B cell (primary cell): ENCODE results near the gene PLP2. TPM values are rescaled to one million over a fixed set of nuclear protein-coding genes. Genes with fewer than 3 reads are reported as not detected.

Source experiments
- ATAC-seq: fragments of 200-7000 bp; cut with Tn5 transposase; one replicate; pipeline ENCODE4 v1.10.0; 2021; ENCODE audit warnings: low read depth, mild to moderate bottlenecking, moderate number of reproducible peaks, moderate library complexity
- CTCF ChIA-PET: fragments of 350-600 bp; sonication (Branson Sonifier 250); formaldehyde crosslinking; loops from one replicate; lab custom pipeline; 2021; ENCODE audit warnings: antibody characterized with exemption, inconsistent platforms; lab: Charles Lee
- POLR2A ChIA-PET: fragments of 350-600 bp; sonication (Branson Sonifier 250); formaldehyde crosslinking; loops from one replicate; lab custom pipeline; 2021; ENCODE audit warnings: antibody characterized with exemption; lab: Charles Lee
- DNase-seq: peaks from one replicate; pipeline ENCODE4 v3.0.0; 2013
- H2AFZ ChIP-seq: 2 replicates; pipeline ENCODE4 v1.6.1; 2012; ENCODE audit warnings: mild to moderate bottlenecking, low read depth, low read length; ENCODE audit not compliant: insufficient read depth, poor library complexity, severe bottlenecking
- H3K27ac ChIP-seq, 2 donors: 1 replicate in 1 of 2; 2 replicates in 1 of 2; pipeline ENCODE4 v1.5.1; 2012 to 2013; ENCODE audit warnings: low read length in 2 of 2, mild to moderate bottlenecking in 2 of 2, moderate library complexity in 1 of 2
- H3K27me3 ChIP-seq, 4 experiments: fragments of 200-600 bp in 1 of 4; sonication (generic) in 1 of 4; replicated peaks in 1 of 4; 1 replicate in 2 of 4; 2 replicates in 2 of 4; pipeline versions ENCODE4 v1.6.1 to v1.7.0; 2013 to 2016; ENCODE audit warnings: low read length in 3 of 4, mild to moderate bottlenecking in 2 of 4, mixed read lengths in 1 of 4, moderate library complexity in 1 of 4; ENCODE audit not compliant: insufficient read depth in 4 of 4, control insufficient read depth in 3 of 4; ENCODE audit errors: control extremely low read depth in 1 of 4
- H3K36me3 ChIP-seq, 2 experiments: replicated peaks in 1 of 2; 1 replicate in 1 of 2; 2 replicates in 1 of 2; pipeline versions ENCODE4 v1.6.1 to v1.7.1; 2013; ENCODE audit warnings: low read length in 1 of 2; ENCODE audit not compliant: insufficient read depth in 2 of 2, control insufficient read depth in 1 of 2; ENCODE audit errors: control extremely low read depth in 1 of 2, extremely low read depth in 1 of 2
- H3K4me1 ChIP-seq, 2 donors: fragments of 200-600 bp in 1 of 2; sonication (generic) in 1 of 2; 1 replicate in 1 of 2; 2 replicates in 1 of 2; pipeline versions ENCODE4 v1.5.1 to v1.6.1; 2013 to 2017; ENCODE audit warnings: low read length in 2 of 2; ENCODE audit not compliant: control insufficient read depth in 2 of 2, insufficient read depth in 2 of 2
- H3K4me2 ChIP-seq: replicated peaks from 2 replicates; pipeline ENCODE3; 2012; ENCODE audit warnings: mild to moderate bottlenecking, low read depth, low read length; ENCODE audit not compliant: poor library complexity, severe bottlenecking
- H3K4me3 ChIP-seq, 5 experiments: fragments of 200-600 bp in 1 of 5; sonication (generic) in 1 of 5; 1 replicate in 3 of 5; 2 replicates in 2 of 5; pipeline versions ENCODE4 v1.5.1 to v1.7.0; 2011 to 2016; ENCODE audit warnings: low read length in 4 of 5, mild to moderate bottlenecking in 4 of 5, low read depth in 2 of 5, control low read depth in 1 of 5, moderate library complexity in 1 of 5; ENCODE audit not compliant: insufficient read depth in 1 of 5; ENCODE audit errors: control extremely low read depth in 1 of 5, extremely low read depth in 1 of 5
- H3K79me2 ChIP-seq: fragments of 200-600 bp; sonication (generic); one replicate; pipeline ENCODE4 v1.6.0; 2016; ENCODE audit warnings: low read length; ENCODE audit not compliant: control insufficient read depth, insufficient read depth
- H3K9ac ChIP-seq: fragments of 200-600 bp; sonication (generic); 2 replicates; pipeline ENCODE4 v1.6.1; 2017; ENCODE audit warnings: mild to moderate bottlenecking, low read length, moderate library complexity
- H3K9me3 ChIP-seq, 3 donors: one replicate each; pipeline versions ENCODE4 v1.6.1 to v1.7.1; 2013; ENCODE audit warnings: low read length in 2 of 3; ENCODE audit not compliant: control insufficient read depth in 2 of 3, insufficient read depth in 1 of 3; ENCODE audit errors: control extremely low read depth in 1 of 3
- H4K20me1 ChIP-seq: 2 replicates; pipeline ENCODE4 v1.6.0; 2012; ENCODE audit warnings: mild to moderate bottlenecking, low read length; ENCODE audit not compliant: insufficient read depth, control insufficient read depth, poor library complexity, severe bottlenecking
- H3K27ac Mint-ChIP-seq: one replicate; pipeline ENCODE4 v1.8.0; 2021; ENCODE audit warnings: mixed read lengths
- H3K27me3 Mint-ChIP-seq: one replicate; pipeline ENCODE4 v1.8.0; 2021; ENCODE audit warnings: mixed read lengths
- H3K4me1 Mint-ChIP-seq: one replicate; pipeline ENCODE4 v1.8.0; 2021; ENCODE audit warnings: mixed read lengths
- H3K4me3 Mint-ChIP-seq: one replicate; pipeline ENCODE4 v1.8.0; 2021; ENCODE audit warnings: mixed read lengths
- H3K9me3 Mint-ChIP-seq: one replicate; pipeline ENCODE4 v1.8.0; 2022; ENCODE audit warnings: mixed read lengths; ENCODE audit not compliant: insufficient read depth
- EZH2 ChIP-seq: IDR thresholded peaks from 2 replicates; pipeline ENCODE4 v1.6.1; 2012; ENCODE audit warnings: borderline replicate concordance, low read depth, mild to moderate bottlenecking, moderate library complexity, low read length; ENCODE audit not compliant: insufficient read depth, poor library complexity, severe bottlenecking
- WGBS: methylation state at CpG from one replicate; pipeline ENCODE4 v1.1.5; 2013; ENCODE audit warnings: missing lambda C conversion rate; ENCODE audit not compliant: insufficient coverage; 5-methylcytosine and 5-hydroxymethylcytosine counted together
- intact Hi-C: fragments of 100-400 bp; cut with micrococcal nuclease; formaldehyde crosslinking; loops from one replicate; pipeline ENCODE4 v1.10.0; 2022
- polyA plus RNA-seq: library from polyadenylated mRNA; depleted of rRNA; stranded (reverse); fragments of >200 nt; gene quantifications from 2 replicates; pipeline ENCODE4 v1.2.3, GENCODE V29; 2012
- total RNA-seq, 2 donors: library from RNA; stranded (reverse); fragments of 120-200 nt in 1 of 2; gene quantifications; 1 replicate in 1 of 2; 2 replicates in 1 of 2; pipeline versions ENCODE4 v1.2.3 to v1.2.4, GENCODE V29; 2013 to 2022
- TF ChIP-seq, protein P1 (sequence below): fragments of 200-600 bp; IDR thresholded peaks from one replicate; pipeline ENCODE4 v1.8.0; 2022; ENCODE audit warnings: antibody characterized with exemption, mild to moderate bottlenecking

The PLP2 gene
- total and polyA plus RNA-seq, 2 donors (not counting 1 experiment from before 2014, with no cell fraction given), result 194 to 214 TPM

DNA sequence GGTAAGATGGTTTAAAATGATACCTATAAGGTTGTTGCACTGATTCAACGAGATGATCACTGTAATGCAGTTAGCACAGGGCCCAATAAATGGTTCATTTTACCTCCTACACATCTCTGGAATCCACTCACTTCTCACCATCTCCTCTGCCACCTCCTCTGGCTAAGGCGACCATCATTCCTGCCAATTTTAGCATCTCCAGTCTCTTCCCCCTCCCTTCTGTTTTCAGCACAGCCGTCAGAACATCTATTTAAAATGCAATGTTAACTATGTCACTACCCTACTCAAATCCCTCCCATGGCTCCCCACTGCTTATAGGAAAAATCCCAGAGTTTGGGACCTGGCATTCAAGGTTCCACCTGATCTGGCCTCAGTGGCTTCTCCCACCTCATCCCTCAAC is 31.8 kb downstream of the PLP2 start:
- Mint-ChIP-seq H3K27me3 (no peaks in the 10 kb centered on the region), H3K27ac (no peak overlapping the region), H3K4me1 (peaks cover 6% of the 10 kb centered on the region), H3K4me3 (no peak overlapping the region), H3K9me3 (no peaks in the 10 kb centered on the region)
- ChIA-PET CTCF (no interaction called here), POLR2A (no interaction called here)
- Histone ChIP-seq H3K79me2 (no peaks in the 10 kb centered on the region), H3K9ac (no peak overlapping the region), H4K20me1 (no peaks in the 10 kb centered on the region), H2AFZ (no peak overlapping the region), H3K4me2 (no peak overlapping the region), H3K36me3 (no peaks in the 10 kb centered on the region), H3K27me3 (no peaks in the 10 kb centered on the region), H3K4me3 (no peak overlapping the region), H3K4me1 (peaks cover 4 to 13% of the 10 kb centered on the region in 2 donors), H3K27ac (no peak overlapping the region), H3K9me3 (no peaks in the 10 kb centered on the region)
- no peak for ATAC-seq
- intact Hi-C loops, result no loop called here
- no peak for DNase-seq
- no peak for TF ChIP-seq EZH2
- TF ChIP-seq, protein P1, sequence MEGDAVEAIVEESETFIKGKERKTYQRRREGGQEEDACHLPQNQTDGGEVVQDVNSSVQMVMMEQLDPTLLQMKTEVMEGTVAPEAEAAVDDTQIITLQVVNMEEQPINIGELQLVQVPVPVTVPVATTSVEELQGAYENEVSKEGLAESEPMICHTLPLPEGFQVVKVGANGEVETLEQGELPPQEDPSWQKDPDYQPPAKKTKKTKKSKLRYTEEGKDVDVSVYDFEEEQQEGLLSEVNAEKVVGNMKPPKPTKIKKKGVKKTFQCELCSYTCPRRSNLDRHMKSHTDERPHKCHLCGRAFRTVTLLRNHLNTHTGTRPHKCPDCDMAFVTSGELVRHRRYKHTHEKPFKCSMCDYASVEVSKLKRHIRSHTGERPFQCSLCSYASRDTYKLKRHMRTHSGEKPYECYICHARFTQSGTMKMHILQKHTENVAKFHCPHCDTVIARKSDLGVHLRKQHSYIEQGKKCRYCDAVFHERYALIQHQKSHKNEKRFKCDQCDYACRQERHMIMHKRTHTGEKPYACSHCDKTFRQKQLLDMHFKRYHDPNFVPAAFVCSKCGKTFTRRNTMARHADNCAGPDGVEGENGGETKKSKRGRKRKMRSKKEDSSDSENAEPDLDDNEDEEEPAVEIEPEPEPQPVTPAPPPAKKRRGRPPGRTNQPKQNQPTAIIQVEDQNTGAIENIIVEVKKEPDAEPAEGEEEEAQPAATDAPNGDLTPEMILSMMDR, result no peak
- 93% methylated on average over 2 of the region's 3 CpGs for WGBS

DNA sequence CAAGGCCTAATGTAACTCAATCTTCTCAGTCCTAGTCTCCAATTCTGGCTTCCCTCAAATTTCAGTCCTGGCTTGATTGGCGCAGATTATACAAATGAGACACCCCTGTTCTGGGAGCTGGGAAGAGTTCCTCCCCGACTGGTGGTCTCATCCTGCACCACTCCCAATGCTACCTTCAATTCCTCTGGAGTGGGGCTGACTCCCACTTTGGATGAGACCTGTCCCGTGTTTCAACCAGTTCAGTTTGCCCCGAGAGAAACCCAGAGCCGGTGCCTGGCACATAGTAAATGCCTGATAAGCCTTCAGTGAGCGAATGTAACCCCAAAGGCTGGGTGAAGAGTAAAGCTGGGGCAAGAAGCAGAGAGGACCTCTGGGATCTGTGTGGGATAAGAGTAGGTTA is 32.3 kb downstream of the PLP2 start:
- H3K4me1 Mint-ChIP-seq, result peaks cover 5% of the 10 kb centered on the region
- no peak overlapping the region for H3K27ac Mint-ChIP-seq
- Histone ChIP-seq H3K9ac (no peak overlapping the region), H4K20me1 (no peaks in the 10 kb centered on the region), H3K4me1 (peaks cover 4 to 13% of the 10 kb centered on the region in 2 donors), H3K27ac (no peak overlapping the region), H3K27me3 (no peaks in the 10 kb centered on the region), H3K9me3 (no peaks in the 10 kb centered on the region), H3K79me2 (no peaks in the 10 kb centered on the region), H2AFZ (no peak overlapping the region), H3K4me2 (no peak overlapping the region), H3K4me3 (no peak overlapping the region), H3K36me3 (no peaks in the 10 kb centered on the region)
- TF ChIP-seq, protein P1, result no peak
- TF ChIP-seq EZH2, result no peak
- no peak overlapping the region for H3K4me3 Mint-ChIP-seq
- POLR2A ChIA-PET, result no interaction called here
- intact Hi-C loops, result no loop called here
- no peak for ATAC-seq
- CTCF ChIA-PET, result no interaction called here
- 80% methylated on average over 1 of the region's 6 CpGs for WGBS
- DNase-seq, result no peak
- H3K27me3 Mint-ChIP-seq, result no peaks in the 10 kb centered on the region
- no peaks in the 10 kb centered on the region for H3K9me3 Mint-ChIP-seq
